ENCODE data around the gene MED31. TPM values are rescaled to one million over a fixed set of nuclear protein-coding genes. Genes with fewer than 3 reads are reported as not detected.

The MED31 gene
- total RNA-seq, 1 experiment from 2014 or later: 18.8 TPM

DNA sequence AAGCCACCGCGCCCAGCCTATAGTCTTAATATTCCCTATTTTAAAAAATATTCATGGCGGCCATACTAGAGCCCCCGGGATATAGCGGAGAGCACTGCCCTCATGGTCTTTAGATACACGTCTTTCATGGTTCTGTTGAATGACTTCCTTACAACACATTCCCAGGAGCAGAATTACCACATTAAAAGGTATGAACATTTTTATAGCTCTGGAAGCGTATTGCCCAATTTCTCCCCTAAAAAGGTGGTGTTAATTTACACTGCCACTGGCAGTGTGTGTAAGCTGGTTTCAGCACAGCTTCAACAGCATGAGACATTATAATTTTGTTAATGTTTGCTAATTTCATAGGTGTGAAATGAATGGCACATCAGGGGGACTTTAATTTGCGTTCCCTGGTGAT lies 19.2 kb upstream of the MED31 start:
- Histone ChIP-seq H3K27ac (ENCODE audit: low read length) (peak overlapping the region; percentile 94), H3F3A (ENCODE audit: low read length, unreplicated experiment) (no peaks in the 10 kb centered on the region), H3K9me3 (ENCODE audit: low read length) (no peaks in the 10 kb centered on the region), H3K79me2 (ENCODE audit: low read length) (no peaks in the 10 kb centered on the region), H3K4me3 (ENCODE audit: low read length) (no peak overlapping the region), H3K4me2 (ENCODE audit: low read length) (peak overlapping the region; percentile 78), H2AFZ (ENCODE audit: low read length) (no peak overlapping the region), H3K36me3 (ENCODE audit: low read depth, low read length) (no peaks in the 10 kb centered on the region), H4K20me1 (ENCODE audit: low read length) (no peaks in the 10 kb centered on the region), H3K4me1 (ENCODE audit: insufficient read depth, low read length) (peaks cover 31% of the 10 kb centered on the region), H3K9me2 (replicated peaks; ENCODE audit: low read length) (no peaks in the 10 kb centered on the region), H3K27me3 (ENCODE audit: low read length) (no peaks in the 10 kb centered on the region), H3K9ac (ENCODE audit: low read length) (peak overlapping the region; percentile 72)
- POLR2A ChIA-PET (ENCODE audit: unreplicated experiment): no interaction called here
- intact Hi-C loops (cut with micrococcal nuclease): no loop called here
- no peak for ATAC-seq
- TF ChIP-seq EZH2 (IDR thresholded peaks at IDR 0.05; ENCODE audit: low read length, unreplicated experiment) (no peak), EZH2phosphoT487 (IDR thresholded peaks at IDR 0.05; ENCODE audit: borderline replicate concordance, low read length) (no peak)
- TF ChIP-seq, protein P1, sequence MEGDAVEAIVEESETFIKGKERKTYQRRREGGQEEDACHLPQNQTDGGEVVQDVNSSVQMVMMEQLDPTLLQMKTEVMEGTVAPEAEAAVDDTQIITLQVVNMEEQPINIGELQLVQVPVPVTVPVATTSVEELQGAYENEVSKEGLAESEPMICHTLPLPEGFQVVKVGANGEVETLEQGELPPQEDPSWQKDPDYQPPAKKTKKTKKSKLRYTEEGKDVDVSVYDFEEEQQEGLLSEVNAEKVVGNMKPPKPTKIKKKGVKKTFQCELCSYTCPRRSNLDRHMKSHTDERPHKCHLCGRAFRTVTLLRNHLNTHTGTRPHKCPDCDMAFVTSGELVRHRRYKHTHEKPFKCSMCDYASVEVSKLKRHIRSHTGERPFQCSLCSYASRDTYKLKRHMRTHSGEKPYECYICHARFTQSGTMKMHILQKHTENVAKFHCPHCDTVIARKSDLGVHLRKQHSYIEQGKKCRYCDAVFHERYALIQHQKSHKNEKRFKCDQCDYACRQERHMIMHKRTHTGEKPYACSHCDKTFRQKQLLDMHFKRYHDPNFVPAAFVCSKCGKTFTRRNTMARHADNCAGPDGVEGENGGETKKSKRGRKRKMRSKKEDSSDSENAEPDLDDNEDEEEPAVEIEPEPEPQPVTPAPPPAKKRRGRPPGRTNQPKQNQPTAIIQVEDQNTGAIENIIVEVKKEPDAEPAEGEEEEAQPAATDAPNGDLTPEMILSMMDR (conservative IDR thresholded peaks at IDR 0.05; ENCODE audit: low read depth, low read length): no peak
- DNase-seq: no peak
- CTCF ChIA-PET: interaction anchor here (0.5 kb wide), 1 partner anchor 132 kb away, joined by 3 read pairs; no protein-coding TSS in a partner anchor
- no TSS peak for BruUV-seq (replicated peaks)

GRCh38 chr17:6669479-6670212 lies 18.2 kb upstream of the MED31 start:
- Histone ChIP-seq H3K9me2 (replicated peaks; ENCODE audit: low read length) (no peaks in the 10 kb centered on the region), H3F3A (ENCODE audit: low read length, unreplicated experiment) (no peaks in the 10 kb centered on the region), H2AFZ (ENCODE audit: low read length) (no peak overlapping the region; the same call in 1 of the 2 replicates), H3K9ac (ENCODE audit: low read length) (peak overlapping the region; percentile 72), H3K4me3 (ENCODE audit: low read length) (peak overlapping the region; percentile 39; the same call in 1 of the 2 replicates), H3K4me2 (ENCODE audit: low read length) (peak overlapping the region; percentile 78), H3K79me2 (ENCODE audit: low read length) (no peaks in the 10 kb centered on the region), H3K4me1 (ENCODE audit: insufficient read depth, low read length) (peaks cover 31% of the 10 kb centered on the region), H3K36me3 (ENCODE audit: low read depth, low read length) (no peaks in the 10 kb centered on the region), H3K27ac (ENCODE audit: low read length) (peak overlapping the region; percentile 94), H3K27me3 (ENCODE audit: low read length) (no peaks in the 10 kb centered on the region), H4K20me1 (ENCODE audit: low read length) (no peaks in the 10 kb centered on the region), H3K9me3 (ENCODE audit: low read length) (no peaks in the 10 kb centered on the region)
- BruUV-seq (replicated peaks): no TSS peak
- ChIA-PET POLR2A (ENCODE audit: unreplicated experiment) (no interaction called here), CTCF (interaction anchor here (0.5 kb wide), 1 partner anchor 133 kb away, joined by 3 read pairs; no protein-coding TSS in a partner anchor)
- intact Hi-C loops (cut with micrococcal nuclease): loop anchor here (5.0 kb wide), 1 partner anchor 353 kb away; the partner anchor contains the start of gene BCL6B
- no peak for TF ChIP-seq EZH2phosphoT487 (IDR thresholded peaks at IDR 0.05; ENCODE audit: borderline replicate concordance, low read length)
- TF ChIP-seq, protein P1 (conservative IDR thresholded peaks at IDR 0.05; ENCODE audit: low read depth, low read length): no peak
- TF ChIP-seq EZH2 (IDR thresholded peaks at IDR 0.05; ENCODE audit: low read length, unreplicated experiment): no peak
- DNase-seq: peak; percentile 90
- peak; percentile 83 for ATAC-seq

Measured in PC-3 (cell line).